RPMI8226 (cell line): ENCODE measurements around the gene HS6ST2.
"Not testable (repeated sequence)": the region's sequence is repeated elsewhere in the genome, so short reads cannot be mapped to it uniquely, and the experiment has no call there.

ENCODE experiments used
- DNase-seq: peaks from one replicate; pipeline ENCODE4 v3.0.0-alpha.2; 2015

HS6ST2 gene

GRCh38 chrX:132933170-132933569, 25.3 kb downstream of the HS6ST2 start:
- no peak for DNase-seq

GRCh38 chrX:132924426-132924825, 34.0 kb downstream of the HS6ST2 start:
- no peak for DNase-seq

GRCh38 chrX:132918523-132918922, 39.9 kb downstream of the HS6ST2 start:
- DNase-seq = no peak

- DNase-seq = no peak
Measured at GRCh38 chrX:132916349-132916748, 42.1 kb downstream of the HS6ST2 start.

DNA sequence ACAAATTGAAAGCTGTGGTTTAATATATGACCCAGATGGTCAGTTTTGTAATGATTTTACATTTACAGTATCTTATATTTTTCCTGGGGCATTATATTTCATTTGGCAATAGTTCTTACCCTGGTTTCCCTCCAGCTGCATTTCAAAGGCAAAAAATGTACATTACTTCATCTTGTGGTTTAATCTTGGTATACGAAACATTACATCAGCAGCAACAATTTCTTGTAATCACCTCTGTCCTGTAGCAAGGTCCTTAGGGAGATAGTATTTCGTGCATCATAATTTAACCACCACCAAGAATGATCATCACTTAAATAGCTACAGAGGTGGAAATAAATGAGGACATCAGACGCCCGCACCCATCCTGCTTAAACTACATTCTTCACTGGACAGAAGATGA, 48.8 kb downstream of the HS6ST2 start:
- no peak for DNase-seq

GRCh38 chrX:132908891-132909290, 49.5 kb downstream of the HS6ST2 start:
- no peak for DNase-seq

DNA sequence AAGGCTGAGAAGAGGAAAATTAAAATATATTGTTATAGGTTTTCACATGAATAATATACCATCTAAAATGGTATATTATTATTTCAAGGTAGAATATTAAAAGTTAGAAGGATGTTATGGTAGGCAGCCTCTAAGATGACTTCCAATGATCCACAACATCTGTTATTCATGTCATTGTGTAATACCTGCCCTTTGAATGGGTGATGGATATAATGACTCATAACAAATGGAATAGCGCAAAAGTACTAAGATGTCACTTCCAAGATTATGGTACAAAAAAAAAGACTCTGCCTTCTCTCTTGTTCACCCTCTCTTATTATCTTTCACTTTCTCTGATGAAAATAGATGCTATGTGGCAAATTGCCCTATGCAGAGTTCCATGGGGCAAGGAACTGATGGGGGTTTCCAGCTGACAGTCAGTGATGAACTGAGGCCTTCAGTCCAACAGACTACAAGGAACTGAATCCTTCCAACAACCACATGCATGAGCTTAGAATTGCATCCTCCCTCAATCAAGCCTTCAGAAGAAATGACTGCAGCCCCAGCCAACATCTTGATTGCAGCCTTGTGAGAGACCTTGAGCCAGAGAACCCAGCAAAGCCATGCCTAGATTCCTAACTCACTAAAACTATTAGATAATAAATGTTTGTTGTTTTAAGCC, 57.7 kb downstream of the HS6ST2 start:
- no peak for DNase-seq

- no peak for DNase-seq
Measured at GRCh38 chrX:132887569-132887968, 70.9 kb downstream of the HS6ST2 start.

DNA sequence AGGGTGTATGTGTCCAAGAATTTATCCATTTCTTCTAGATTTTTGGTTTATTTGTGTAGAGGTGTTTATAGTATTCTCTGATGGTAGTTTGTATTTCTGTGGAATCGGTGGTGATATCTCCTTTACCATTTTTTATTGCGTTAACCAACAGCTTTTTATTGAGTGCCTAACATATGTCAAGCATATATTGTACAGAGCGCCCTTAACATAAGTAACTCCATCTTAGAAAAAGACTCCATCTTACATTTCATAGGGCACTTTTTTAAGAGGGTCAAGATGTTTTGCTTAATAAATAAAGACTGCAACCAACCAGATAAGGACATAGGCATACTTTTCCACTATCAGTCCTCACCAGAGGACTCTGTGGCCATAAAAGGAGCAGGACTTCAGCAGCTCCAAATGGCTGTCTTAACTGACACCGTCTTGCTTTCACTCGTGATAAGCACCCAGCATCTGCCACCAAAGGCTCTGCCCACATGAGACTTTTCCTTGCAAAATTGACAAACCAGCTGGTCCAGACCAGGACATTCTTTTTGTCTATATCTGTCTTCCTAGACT, 75.0 kb downstream of the HS6ST2 start:
- DNase-seq = no peak

DNA sequence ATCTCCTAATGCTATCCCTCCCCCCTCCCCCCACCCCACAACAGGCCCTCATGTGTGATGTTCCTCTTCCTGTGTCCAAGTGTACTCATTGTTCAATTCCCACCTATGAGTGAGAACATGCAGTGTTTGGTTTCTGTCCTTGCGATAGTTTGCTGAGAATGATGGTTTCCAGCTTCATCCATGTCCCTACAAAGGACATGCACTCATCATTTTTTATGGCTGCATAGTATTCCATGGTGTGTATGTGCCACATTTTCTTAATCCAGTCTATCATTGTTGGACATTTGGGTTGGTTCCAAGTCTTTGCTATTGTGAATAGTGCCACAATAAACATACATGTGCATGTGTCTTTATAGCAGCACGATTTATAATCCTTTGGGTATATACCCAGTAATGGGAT, 77.7 kb downstream of the HS6ST2 start:
- DNase-seq = not testable (repeated sequence)

- no peak for DNase-seq
Measured at GRCh38 chrX:132877954-132878536, 80.4 kb downstream of the HS6ST2 start.

DNA sequence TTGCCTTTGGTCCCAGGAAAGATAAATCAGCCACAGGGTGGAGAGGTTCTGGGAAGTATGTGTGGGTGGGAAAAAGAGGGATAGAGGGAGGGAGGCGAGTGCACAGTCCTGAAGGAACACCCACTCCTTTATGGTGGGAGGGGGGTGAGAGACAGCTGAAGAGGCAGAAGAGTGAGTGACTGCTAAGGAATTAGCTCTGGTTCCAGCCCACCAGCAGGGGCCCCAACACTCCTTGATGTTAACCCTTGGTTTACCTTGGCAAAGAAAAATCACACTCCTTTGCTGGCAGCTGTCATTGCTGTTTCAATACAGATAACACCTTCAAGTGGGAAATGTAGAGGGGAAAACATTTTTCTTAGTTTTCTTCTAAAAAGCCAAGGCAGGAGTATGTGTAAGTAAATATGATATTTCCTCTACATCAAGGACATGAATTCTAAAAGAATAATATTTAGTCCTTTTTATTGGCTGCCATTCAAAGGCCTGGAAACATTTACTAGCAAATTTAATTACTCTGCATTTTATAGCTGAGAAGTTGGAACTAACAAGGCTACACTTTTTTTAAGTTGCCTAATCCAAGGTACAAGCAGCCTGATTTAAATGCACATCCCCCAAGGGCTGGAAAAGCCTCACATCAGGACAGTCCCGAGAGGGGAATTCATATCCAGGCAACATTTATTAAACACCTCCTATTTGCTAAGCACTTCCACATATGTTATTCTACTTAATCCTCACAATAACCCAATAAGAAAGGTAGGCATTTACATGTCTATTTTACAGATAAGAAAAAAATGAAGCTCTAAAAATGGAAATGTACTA, 81.7 kb downstream of the HS6ST2 start:
- no peak for DNase-seq

DNA sequence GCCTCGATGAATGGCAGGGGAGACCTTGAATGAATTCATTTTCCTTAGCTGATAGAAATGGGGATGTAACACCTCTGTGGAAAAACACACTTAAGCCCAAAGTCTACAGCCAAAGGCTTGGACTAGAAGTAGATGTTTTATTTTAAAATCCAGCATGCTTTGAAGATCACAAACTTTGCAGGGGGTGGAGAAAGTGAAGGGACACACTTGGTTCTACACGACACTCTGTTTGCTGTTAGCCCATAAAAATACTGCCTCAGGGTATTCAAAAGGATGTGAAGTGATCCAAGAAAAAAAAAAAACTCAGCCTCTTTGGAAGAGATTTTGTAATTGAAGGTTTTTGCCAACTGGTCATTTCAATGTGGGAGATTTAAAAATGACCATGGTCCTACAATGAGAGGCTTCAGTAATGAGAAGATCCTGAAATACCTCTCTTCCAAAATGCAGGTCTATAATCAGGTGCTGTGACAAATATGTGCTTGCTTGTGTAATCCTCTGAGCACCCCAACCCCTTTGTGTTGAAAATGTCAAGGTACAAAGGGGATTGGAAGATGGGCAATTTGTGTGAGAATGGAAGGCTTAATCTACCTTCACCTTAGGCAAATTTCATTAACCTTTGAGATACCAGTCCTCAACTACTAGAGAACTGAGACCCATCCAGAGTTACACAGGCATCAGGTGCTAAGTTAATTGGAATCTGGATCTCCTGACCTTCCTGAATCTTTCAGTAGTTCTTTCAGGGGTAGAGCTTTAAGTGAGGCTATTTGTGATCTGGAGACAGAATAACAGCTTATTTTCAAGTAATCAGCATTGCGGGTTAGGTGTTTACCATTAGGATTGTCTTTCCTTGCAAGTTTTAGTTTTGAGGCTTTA, 82.5 kb downstream of the HS6ST2 start:
- DNase-seq = no peak

GRCh38 chrX:132862562-132862961, 95.9 kb downstream of the HS6ST2 start:
- DNase-seq = no peak

- DNase-seq = no peak
Measured at GRCh38 chrX:132861076-132861475, 97.4 kb downstream of the HS6ST2 start.

DNA sequence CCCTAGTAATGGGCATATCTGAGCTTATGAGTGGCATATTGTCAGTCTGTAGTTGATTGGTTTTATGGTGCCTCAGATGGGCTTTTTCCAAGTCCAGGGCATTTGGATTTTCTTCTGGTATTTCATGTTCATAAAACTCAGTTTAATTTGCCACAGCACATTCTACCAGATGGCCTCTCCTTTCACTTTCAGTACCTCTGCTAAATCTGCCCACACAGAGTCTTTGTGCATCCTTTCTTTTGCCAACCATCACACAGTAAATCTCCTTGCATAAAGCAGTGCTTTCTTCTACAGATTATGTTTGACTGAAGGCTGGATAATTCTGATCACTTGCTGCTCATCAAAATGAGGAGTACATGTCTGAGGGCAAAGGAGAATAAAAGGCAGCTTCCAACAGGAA, 98.2 kb downstream of the HS6ST2 start:
- DNase-seq = no peak

DNA sequence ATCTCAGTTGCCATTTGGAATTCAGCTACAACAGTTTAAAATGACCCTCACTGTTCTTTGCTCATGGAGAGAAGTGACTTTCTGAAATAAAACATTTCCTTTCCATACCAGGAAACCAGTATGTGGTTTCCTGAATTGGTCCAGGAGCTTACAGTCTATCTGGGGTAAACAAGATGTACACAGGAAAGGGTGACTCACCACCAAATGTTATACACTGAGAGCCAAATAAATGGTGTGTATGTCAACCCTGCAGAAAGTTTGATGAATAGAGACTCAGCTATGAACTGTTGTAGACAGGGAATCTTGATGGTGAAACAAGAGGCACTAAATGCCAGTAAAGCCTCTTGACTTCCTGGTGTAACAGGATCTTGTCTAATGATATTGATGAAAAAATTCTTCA, 100.4 kb downstream of the HS6ST2 start:
- DNase-seq = no peak

- no peak for DNase-seq
Measured at GRCh38 chrX:132855780-132856341, 102.6 kb downstream of the HS6ST2 start.

GRCh38 chrX:132853040-132853439, 105.4 kb downstream of the HS6ST2 start:
- DNase-seq = no peak

- no peak for DNase-seq
Measured at GRCh38 chrX:132848296-132848970, 110.0 kb downstream of the HS6ST2 start.

GRCh38 chrX:132843363-132843762, 115.1 kb downstream of the HS6ST2 start:
- DNase-seq = no peak
